NCI-H2196 (cell line): ENCODE data around the gene FHL1.
"Not testable (repeated sequence)": the region's sequence is repeated elsewhere in the genome, so short reads cannot be mapped to it uniquely, and the experiment has no call there.

Experiments
- DNase-seq: peaks from one replicate; lab custom pipeline; 2025; ENCODE audit not compliant: unreplicated experiment; lab: John Stamatoyannopoulos, UW

FHL1 gene

GRCh38 chrX:136206916-136207315 lies 59.6 kb downstream of the FHL1 start:
- DNase-seq = no peak

- no peak for DNase-seq
Observed at GRCh38 chrX:136207546-136207945, 60.2 kb downstream of the FHL1 start.

GRCh38 chrX:136209016-136209738 lies 61.8 kb downstream of the FHL1 start:
- no peak for DNase-seq

- DNase-seq = no peak
Observed at GRCh38 chrX:136209751-136210150, 62.4 kb downstream of the FHL1 start.

GRCh38 chrX:136210243-136210642 lies 62.9 kb downstream of the FHL1 start:
- DNase-seq = no peak

- DNase-seq = no peak
Observed at GRCh38 chrX:136210806-136211205, 63.5 kb downstream of the FHL1 start.

GRCh38 chrX:136211766-136212556 lies 64.6 kb downstream of the FHL1 start:
- no peak for DNase-seq

GRCh38 chrX:136212557-136213111 lies 65.3 kb downstream of the FHL1 start:
- DNase-seq = no peak

- DNase-seq = no peak
Observed at GRCh38 chrX:136214551-136214950, 67.2 kb downstream of the FHL1 start.

- no peak for DNase-seq
Observed at GRCh38 chrX:136215559-136215958, 68.2 kb downstream of the FHL1 start.

- DNase-seq = no peak
Observed at GRCh38 chrX:136219893-136220292, 72.6 kb downstream of the FHL1 start.

- DNase-seq = no peak
Observed at GRCh38 chrX:136220540-136220939, 73.2 kb downstream of the FHL1 start.

GRCh38 chrX:136220951-136221350 lies 73.6 kb downstream of the FHL1 start:
- DNase-seq = no peak

- DNase-seq = no peak
Observed at GRCh38 chrX:136221851-136222513, 74.6 kb downstream of the FHL1 start.

GRCh38 chrX:136227074-136227473 lies 79.7 kb downstream of the FHL1 start:
- no peak for DNase-seq

- DNase-seq = no peak
Observed at GRCh38 chrX:136227948-136228838, 80.9 kb downstream of the FHL1 start.

GRCh38 chrX:136228839-136229207 lies 81.5 kb downstream of the FHL1 start:
- DNase-seq = no peak

GRCh38 chrX:136237074-136237473 lies 89.7 kb downstream of the FHL1 start:
- no peak for DNase-seq

GRCh38 chrX:136237849-136238248 lies 90.5 kb downstream of the FHL1 start:
- not testable (repeated sequence) for DNase-seq

GRCh38 chrX:136246201-136246600 lies 98.9 kb downstream of the FHL1 start:
- no peak for DNase-seq
